NCI-H2107 treated with DMSO at 0.1 percent for 48 hours (cell line): Measurements from ENCODE around the gene SMARCA4.
"Not testable (repeated sequence)": the region's sequence is repeated elsewhere in the genome, so short reads cannot be mapped to it uniquely, and the experiment has no call there.

Source experiments
- DNase-seq: peaks from one replicate; lab custom pipeline; 2025; ENCODE audit not compliant: unreplicated experiment; lab: John Stamatoyannopoulos, UW

SMARCA4 gene

GRCh38 chr19:10928563-10929401 is 32.0 kb upstream of the SMARCA4 start, which contains the start of the genes TIMM29 and YIPF2:
Gene TIMM29 (plus strand): TSS chr19:10928811. CDS start chr19:10928823, 12 bp downstream.
Gene YIPF2 (minus strand): TSS chr19:10928639. CDS start chr19:10928410, 229 bp downstream.
- peak; percentile 95 for DNase-seq

GRCh38 chr19:10929402-10929794 is 31.4 kb upstream of the SMARCA4 start:
- no peak for DNase-seq

- DNase-seq: no peak
These were observed 25.3 kb upstream of the SMARCA4 start for GRCh38 chr19:10935371-10936059.

- peak; percentile 64 for DNase-seq
These were observed 24.2 kb upstream of the SMARCA4 start for GRCh38 chr19:10936661-10937084.

GRCh38 chr19:10941649-10942048 is 19.2 kb upstream of the SMARCA4 start:
- not testable (repeated sequence) for DNase-seq

GRCh38 chr19:10943412-10943811 is 17.4 kb upstream of the SMARCA4 start:
- not testable (repeated sequence) for DNase-seq

GRCh38 chr19:10945264-10945663 is 15.6 kb upstream of the SMARCA4 start:
- no peak for DNase-seq

- no peak for DNase-seq
These were observed 13.7 kb upstream of the SMARCA4 start for GRCh38 chr19:10946958-10947657.

GRCh38 chr19:10952809-10953208 is 8.0 kb upstream of the SMARCA4 start:
- DNase-seq: no peak

- DNase-seq: not testable (repeated sequence)
These were observed 1.4 kb upstream of the SMARCA4 start for GRCh38 chr19:10959277-10959968.

- DNase-seq: no peak
These were observed 437 bp downstream of the SMARCA4 start for GRCh38 chr19:10961073-10961860.

- no peak for DNase-seq
These were observed 2.0 kb downstream of the SMARCA4 start for GRCh38 chr19:10962863-10963262.

GRCh38 chr19:10963865-10964264 is 3.0 kb downstream of the SMARCA4 start:
- DNase-seq: no peak

- DNase-seq: no peak
These were observed 4.1 kb downstream of the SMARCA4 start for GRCh38 chr19:10964903-10965302.

GRCh38 chr19:10965398-10965797 is 4.6 kb downstream of the SMARCA4 start:
- no peak for DNase-seq

- no peak for DNase-seq
These were observed 6.0 kb downstream of the SMARCA4 start for GRCh38 chr19:10966809-10967208.

GRCh38 chr19:10968527-10969135 is 7.8 kb downstream of the SMARCA4 start:
- DNase-seq: no peak

GRCh38 chr19:10971107-10971726 is 10.4 kb downstream of the SMARCA4 start:
- DNase-seq: no peak
